ENCODE results near the gene CTTNBP2. TPM values are rescaled to one million over a fixed set of nuclear protein-coding genes. Genes with fewer than 3 reads are reported as not detected.

Gene CTTNBP2
- total and polyA plus RNA-seq, 2 donors (not counting 1 experiment from before 2014, with no cell fraction given): 0.04 to 0.27 TPM

- Histone ChIP-seq H2AFZ (ENCODE audit: insufficient read depth, low read depth, low read length, poor library complexity, severe bottlenecking) (no peak overlapping the region), H3K27me3 (replicated peaks in 1 of 4; ENCODE audit: control extremely low read depth in 1 of 4, control insufficient read depth in 3 of 4, insufficient read depth in 4 of 4, low read length in 3 of 4) (no peaks in the 10 kb centered on the region), H3K9ac (ENCODE audit: low read length) (no peak overlapping the region), H3K36me3 (replicated peaks in 1 of 2; ENCODE audit: control extremely low read depth in 1 of 2, control insufficient read depth in 1 of 2, extremely low read depth in 1 of 2, insufficient read depth in 2 of 2, low read length in 1 of 2) (no peaks in the 10 kb centered on the region), H3K4me1 (ENCODE audit: control insufficient read depth in 2 of 2, insufficient read depth in 2 of 2, low read length in 2 of 2) (no peaks in the 10 kb centered on the region), H3K9me3 (ENCODE audit: control extremely low read depth in 1 of 3, control insufficient read depth in 2 of 3, insufficient read depth in 1 of 3, low read length in 2 of 3) (no peaks in the 10 kb centered on the region), H4K20me1 (ENCODE audit: control insufficient read depth, insufficient read depth, low read length, poor library complexity, severe bottlenecking) (no peaks in the 10 kb centered on the region), H3K4me2 (replicated peaks; ENCODE audit: low read depth, low read length, poor library complexity, severe bottlenecking) (no peak overlapping the region), H3K4me3 (ENCODE audit: control extremely low read depth in 1 of 5, extremely low read depth in 1 of 5, insufficient read depth in 1 of 5, low read depth in 2 of 5, low read length in 4 of 5) (no peak overlapping the region), H3K79me2 (ENCODE audit: control insufficient read depth, insufficient read depth, low read length) (no peaks in the 10 kb centered on the region), H3K27ac (ENCODE audit: low read length in 2 of 2) (no peak overlapping the region)
- ChIA-PET POLR2A (no interaction called here), CTCF (no interaction called here)
- no peak for ATAC-seq (ENCODE audit: low read depth)
- H3K27me3 Mint-ChIP-seq: no peaks in the 10 kb centered on the region
- H3K4me3 Mint-ChIP-seq: no peak overlapping the region
- TF ChIP-seq EZH2 (IDR thresholded peaks at IDR 0.05; ENCODE audit: borderline replicate concordance, insufficient read depth, low read depth, low read length, poor library complexity, severe bottlenecking): no peak
- TF ChIP-seq, protein P1, sequence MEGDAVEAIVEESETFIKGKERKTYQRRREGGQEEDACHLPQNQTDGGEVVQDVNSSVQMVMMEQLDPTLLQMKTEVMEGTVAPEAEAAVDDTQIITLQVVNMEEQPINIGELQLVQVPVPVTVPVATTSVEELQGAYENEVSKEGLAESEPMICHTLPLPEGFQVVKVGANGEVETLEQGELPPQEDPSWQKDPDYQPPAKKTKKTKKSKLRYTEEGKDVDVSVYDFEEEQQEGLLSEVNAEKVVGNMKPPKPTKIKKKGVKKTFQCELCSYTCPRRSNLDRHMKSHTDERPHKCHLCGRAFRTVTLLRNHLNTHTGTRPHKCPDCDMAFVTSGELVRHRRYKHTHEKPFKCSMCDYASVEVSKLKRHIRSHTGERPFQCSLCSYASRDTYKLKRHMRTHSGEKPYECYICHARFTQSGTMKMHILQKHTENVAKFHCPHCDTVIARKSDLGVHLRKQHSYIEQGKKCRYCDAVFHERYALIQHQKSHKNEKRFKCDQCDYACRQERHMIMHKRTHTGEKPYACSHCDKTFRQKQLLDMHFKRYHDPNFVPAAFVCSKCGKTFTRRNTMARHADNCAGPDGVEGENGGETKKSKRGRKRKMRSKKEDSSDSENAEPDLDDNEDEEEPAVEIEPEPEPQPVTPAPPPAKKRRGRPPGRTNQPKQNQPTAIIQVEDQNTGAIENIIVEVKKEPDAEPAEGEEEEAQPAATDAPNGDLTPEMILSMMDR (IDR thresholded peaks at IDR 0.05): no peak
- DNase-seq: no peak
- H3K4me1 Mint-ChIP-seq: no peaks in the 10 kb centered on the region
- no peak overlapping the region for H3K27ac Mint-ChIP-seq
- intact Hi-C loops (cut with micrococcal nuclease): no loop called here
- H3K9me3 Mint-ChIP-seq (ENCODE audit: insufficient read depth): no peaks in the 10 kb centered on the region
Observed at GRCh38 chr7:117707080-117707479, 166.2 kb downstream of the CTTNBP2 start.

- Histone ChIP-seq H3K4me1 (ENCODE audit: control insufficient read depth in 2 of 2, insufficient read depth in 2 of 2, low read length in 2 of 2) (no peaks in the 10 kb centered on the region), H2AFZ (ENCODE audit: insufficient read depth, low read depth, low read length, poor library complexity, severe bottlenecking) (no peak overlapping the region), H3K27me3 (replicated peaks in 1 of 4; ENCODE audit: control extremely low read depth in 1 of 4, control insufficient read depth in 3 of 4, insufficient read depth in 4 of 4, low read length in 3 of 4) (no peaks in the 10 kb centered on the region), H4K20me1 (ENCODE audit: control insufficient read depth, insufficient read depth, low read length, poor library complexity, severe bottlenecking) (no peaks in the 10 kb centered on the region), H3K27ac (ENCODE audit: low read length in 2 of 2) (no peak overlapping the region), H3K36me3 (replicated peaks in 1 of 2; ENCODE audit: control extremely low read depth in 1 of 2, control insufficient read depth in 1 of 2, extremely low read depth in 1 of 2, insufficient read depth in 2 of 2, low read length in 1 of 2) (no peaks in the 10 kb centered on the region), H3K9me3 (ENCODE audit: control extremely low read depth in 1 of 3, control insufficient read depth in 2 of 3, insufficient read depth in 1 of 3, low read length in 2 of 3) (no peaks in the 10 kb centered on the region), H3K9ac (ENCODE audit: low read length) (no peak overlapping the region), H3K4me3 (ENCODE audit: control extremely low read depth in 1 of 5, extremely low read depth in 1 of 5, insufficient read depth in 1 of 5, low read depth in 2 of 5, low read length in 4 of 5) (no peak overlapping the region), H3K4me2 (replicated peaks; ENCODE audit: low read depth, low read length, poor library complexity, severe bottlenecking) (no peak overlapping the region), H3K79me2 (ENCODE audit: control insufficient read depth, insufficient read depth, low read length) (no peaks in the 10 kb centered on the region)
- ChIA-PET CTCF (interaction anchor here (0.6 kb wide), 1 partner anchor 446 kb away, joined by 5 read pairs; no protein-coding TSS in a partner anchor), POLR2A (no interaction called here)
- DNase-seq (no peak), ATAC-seq (ENCODE audit: low read depth) (no peak)
- intact Hi-C loops (cut with micrococcal nuclease): no loop called here
- TF ChIP-seq EZH2 (IDR thresholded peaks at IDR 0.05; ENCODE audit: borderline replicate concordance, insufficient read depth, low read depth, low read length, poor library complexity, severe bottlenecking): no peak
- TF ChIP-seq, protein P1 (IDR thresholded peaks at IDR 0.05): no peak
- Mint-ChIP-seq H3K27ac (no peak overlapping the region), H3K27me3 (no peaks in the 10 kb centered on the region), H3K4me3 (no peak overlapping the region), H3K4me1 (no peaks in the 10 kb centered on the region), H3K9me3 (ENCODE audit: insufficient read depth) (no peaks in the 10 kb centered on the region)
- no CpG with 5 or more reads among the region's 2 CpGs for WGBS (ENCODE audit: insufficient coverage)
Observed at GRCh38 chr7:117706210-117706609, 167.0 kb downstream of the CTTNBP2 start.
